Measurements from ENCODE around the gene EXD3.

The EXD3 gene

GRCh38 chr9:137306066-137306849 lies 116.7 kb downstream of the EXD3 start:
- Histone ChIP-seq H3K9me3 (replicated peaks; ENCODE audit: insufficient read depth, low read length) (no peaks in the 10 kb centered on the region), H3F3A (ENCODE audit: insufficient read depth, low read length) (peaks cover 7% of the 10 kb centered on the region; the same call in 1 of the 2 replicates), H3K27ac (ENCODE audit: low read length) (no peak overlapping the region), H3K4me1 (ENCODE audit: low read length) (peaks cover 3% of the 10 kb centered on the region; the same call in 1 of the 2 replicates), H3K4me2 (ENCODE audit: low read depth, low read length) (no peak overlapping the region), H3K4me3 (ENCODE audit: low read length) (no peak overlapping the region), H3K9me2 (replicated peaks; ENCODE audit: insufficient read depth, low read length) (no peaks in the 10 kb centered on the region), H3K9ac (ENCODE audit: low read length) (no peak overlapping the region), H3K27me3 (replicated peaks; ENCODE audit: insufficient read depth, low read length) (peaks cover 22% of the 10 kb centered on the region), H3K79me2 (ENCODE audit: low read length) (no peaks in the 10 kb centered on the region), H2AFZ (ENCODE audit: low read length) (no peak overlapping the region), H4K20me1 (ENCODE audit: insufficient read depth, low read length) (no peaks in the 10 kb centered on the region), H3K36me3 (replicated peaks; ENCODE audit: insufficient read depth, low read length) (no peaks in the 10 kb centered on the region)
- no peak for TF ChIP-seq EZH2phosphoT487 (IDR thresholded peaks at IDR 0.05; ENCODE audit: low read length)
- TF ChIP-seq EZH2 (optimal IDR thresholded peaks at IDR 0.05; ENCODE audit: low read depth, low read length) = no peak
- TF ChIP-seq, protein P1, sequence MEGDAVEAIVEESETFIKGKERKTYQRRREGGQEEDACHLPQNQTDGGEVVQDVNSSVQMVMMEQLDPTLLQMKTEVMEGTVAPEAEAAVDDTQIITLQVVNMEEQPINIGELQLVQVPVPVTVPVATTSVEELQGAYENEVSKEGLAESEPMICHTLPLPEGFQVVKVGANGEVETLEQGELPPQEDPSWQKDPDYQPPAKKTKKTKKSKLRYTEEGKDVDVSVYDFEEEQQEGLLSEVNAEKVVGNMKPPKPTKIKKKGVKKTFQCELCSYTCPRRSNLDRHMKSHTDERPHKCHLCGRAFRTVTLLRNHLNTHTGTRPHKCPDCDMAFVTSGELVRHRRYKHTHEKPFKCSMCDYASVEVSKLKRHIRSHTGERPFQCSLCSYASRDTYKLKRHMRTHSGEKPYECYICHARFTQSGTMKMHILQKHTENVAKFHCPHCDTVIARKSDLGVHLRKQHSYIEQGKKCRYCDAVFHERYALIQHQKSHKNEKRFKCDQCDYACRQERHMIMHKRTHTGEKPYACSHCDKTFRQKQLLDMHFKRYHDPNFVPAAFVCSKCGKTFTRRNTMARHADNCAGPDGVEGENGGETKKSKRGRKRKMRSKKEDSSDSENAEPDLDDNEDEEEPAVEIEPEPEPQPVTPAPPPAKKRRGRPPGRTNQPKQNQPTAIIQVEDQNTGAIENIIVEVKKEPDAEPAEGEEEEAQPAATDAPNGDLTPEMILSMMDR (IDR thresholded peaks at IDR 0.05; ENCODE audit: low read length) = no peak
- no peak for DNase-seq

GRCh38 chr9:137305798-137306065 lies 117.2 kb downstream of the EXD3 start:
- DNase-seq = no peak
- Histone ChIP-seq H4K20me1 (ENCODE audit: insufficient read depth, low read length) (no peaks in the 10 kb centered on the region), H2AFZ (ENCODE audit: low read length) (peak overlapping the region; percentile 63; the same call in 1 of the 2 replicates), H3K27me3 (replicated peaks; ENCODE audit: insufficient read depth, low read length) (peaks cover 25% of the 10 kb centered on the region), H3K4me3 (ENCODE audit: low read length) (no peak overlapping the region), H3K4me1 (ENCODE audit: low read length) (peaks cover 3% of the 10 kb centered on the region; the same call in 1 of the 2 replicates), H3K36me3 (replicated peaks; ENCODE audit: insufficient read depth, low read length) (no peaks in the 10 kb centered on the region), H3K9me3 (replicated peaks; ENCODE audit: insufficient read depth, low read length) (no peaks in the 10 kb centered on the region), H3K4me2 (ENCODE audit: low read depth, low read length) (peak overlapping the region; percentile 41; the same call in 1 of the 2 replicates), H3K9ac (ENCODE audit: low read length) (no peak overlapping the region), H3K79me2 (ENCODE audit: low read length) (no peaks in the 10 kb centered on the region), H3F3A (ENCODE audit: insufficient read depth, low read length) (peaks cover 7% of the 10 kb centered on the region; the same call in 1 of the 2 replicates), H3K27ac (ENCODE audit: low read length) (no peak overlapping the region), H3K9me2 (replicated peaks; ENCODE audit: insufficient read depth, low read length) (no peaks in the 10 kb centered on the region)
- TF ChIP-seq, protein P1 (IDR thresholded peaks at IDR 0.05; ENCODE audit: low read length) = no peak
- TF ChIP-seq EZH2 (optimal IDR thresholded peaks at IDR 0.05; ENCODE audit: low read depth, low read length) (no peak), EZH2phosphoT487 (IDR thresholded peaks at IDR 0.05; ENCODE audit: low read length) (no peak)

GRCh38 chr9:137305060-137305797 lies 117.7 kb downstream of the EXD3 start:
- Histone ChIP-seq H3K4me2 (ENCODE audit: low read depth, low read length) (peak overlapping the region; percentile 41; the same call in 1 of the 2 replicates), H3K9me2 (replicated peaks; ENCODE audit: insufficient read depth, low read length) (no peaks in the 10 kb centered on the region), H3K27ac (ENCODE audit: low read length) (no peak overlapping the region), H4K20me1 (ENCODE audit: insufficient read depth, low read length) (no peaks in the 10 kb centered on the region), H3K36me3 (replicated peaks; ENCODE audit: insufficient read depth, low read length) (no peaks in the 10 kb centered on the region), H3K4me1 (ENCODE audit: low read length) (0 out of 2 replicates have a peak, but pooled peaks cover 3% of the 10 kb centered on the region), H3K9me3 (replicated peaks; ENCODE audit: insufficient read depth, low read length) (no peaks in the 10 kb centered on the region), H3K4me3 (ENCODE audit: low read length) (peak overlapping the region; percentile 11; the same call in 1 of the 2 replicates), H3K27me3 (replicated peaks; ENCODE audit: insufficient read depth, low read length) (peaks cover 30% of the 10 kb centered on the region), H3F3A (ENCODE audit: insufficient read depth, low read length) (peaks cover 7% of the 10 kb centered on the region; the same call in 1 of the 2 replicates), H2AFZ (ENCODE audit: low read length) (peak overlapping the region; percentile 63), H3K9ac (ENCODE audit: low read length) (no peak overlapping the region), H3K79me2 (ENCODE audit: low read length) (no peaks in the 10 kb centered on the region)
- DNase-seq = peak; percentile 36
- no peak for TF ChIP-seq EZH2 (optimal IDR thresholded peaks at IDR 0.05; ENCODE audit: low read depth, low read length)
- TF ChIP-seq, protein P1 (IDR thresholded peaks at IDR 0.05; ENCODE audit: low read length) = no peak; the same call in 1 of the 2 replicates
- no peak for TF ChIP-seq EZH2phosphoT487 (IDR thresholded peaks at IDR 0.05; ENCODE audit: low read length)
